Measurements from ENCODE around the gene DGCR2.

- TF ChIP-seq EZH2phosphoT487 (IDR thresholded peaks at IDR 0.05; ENCODE audit: insufficient read depth, low read depth), result no peak
- no peak for TF ChIP-seq EZH2 (IDR thresholded peaks at IDR 0.05; ENCODE audit: insufficient read depth, poor library complexity, severe bottlenecking)
Measured at GRCh38 chr22:19086417-19086816, 35.8 kb downstream of the DGCR2 start.

Measured in GM23248 (cell line).